Right lobe of liver (tissue), 6 donors: ENCODE data around the gene PWP1. TPM values are rescaled to one million over a fixed set of nuclear protein-coding genes. Genes with fewer than 3 reads are reported as not detected.

Source experiments
- ATAC-seq, 4 donors: fragments of 200-7000 bp; cut with Tn5 transposase; one replicate each; pipeline ENCODE4 v1.9.1; 2020; ENCODE audit warnings: mild to moderate bottlenecking in 4 of 4, moderate library complexity in 4 of 4
- DNase-seq, 3 donors: peaks; one replicate each; pipeline ENCODE4 v3.0.0-alpha.2; 2020
- H3K27ac ChIP-seq, 3 donors: fragments of 200-600 bp; one replicate each; pipeline ENCODE4 v1.8.0; 2022
- H3K27me3 ChIP-seq, 2 donors: fragments of 200-600 bp; one replicate each; pipeline ENCODE4 v1.8.0; 2022
- H3K36me3 ChIP-seq, 4 donors: fragments of 200-600 bp; sonication (generic) in 1 of 4; one replicate each; pipeline versions ENCODE4 v1.5.1 to v1.8.0; 2017 to 2022; ENCODE audit warnings: control low read depth in 1 of 4
- H3K4me1 ChIP-seq, 4 donors: fragments of 200-600 bp; sonication (generic) in 1 of 4; one replicate each; pipeline versions ENCODE4 v1.5.1 to v1.8.0; 2017 to 2022; ENCODE audit warnings: control low read depth in 1 of 4
- H3K4me3 ChIP-seq, 3 donors: fragments of 200-600 bp; one replicate each; pipeline ENCODE4 v1.8.0; 2022
- H3K9me3 ChIP-seq, 4 donors: fragments of 200-600 bp; sonication (generic) in 1 of 4; one replicate each; pipeline versions ENCODE4 v1.5.1 to v1.8.0; 2017 to 2022; ENCODE audit warnings: control low read depth in 1 of 4
- POLR2A ChIP-seq: fragments of 450-650 bp; IDR thresholded peaks from one replicate; pipeline ENCODE4 v1.6.1; 2017; ENCODE audit warnings: antibody characterized with exemption, mild to moderate bottlenecking
- WGBS: methylation state at CpG from one replicate; pipeline ENCODE4 v1.1.6; 2018; ENCODE audit warnings: low coverage, low lambda C conversion rate; ENCODE audit not compliant: insufficient coverage; ENCODE audit errors: missing lambda C conversion rate; 5-methylcytosine and 5-hydroxymethylcytosine counted together
- intact Hi-C, 2 donors: fragments of 100-400 bp; cut with DNase I; formaldehyde crosslinking; loops; one replicate each; pipeline versions ENCODE4 v1.11.2 to v1.14.1; 2022
- total RNA-seq, 6 experiments: library from RNA; depleted of rRNA in 2 of 6; stranded (reverse); fragments of >200 nt in 2 of 6; fragmentation: NEBNext Ultra II Directional in 3 of 6; extraction: Animal tissue kit (Norgen Biotek cat#: 25700) in 3 of 6; gene quantifications; one replicate each; pipeline versions ENCODE4 v1.1.0 to v1.2.4, GENCODE V29; 2016 to 2023
- TF ChIP-seq, protein P1 (sequence below), 4 donors: fragments of 200-600 bp in 3 of 4; fragments of 450-650 bp in 1 of 4; IDR thresholded peaks; one replicate each; pipeline versions ENCODE4 v1.5.1 to v1.8.0; 2016 to 2022; ENCODE audit warnings: antibody characterized with exemption in 4 of 4, mild to moderate bottlenecking in 2 of 4
- donor health status: DM: no; HTN: yes; CAD: no.
- donor health status: DM: no; HTN: no; CAD: no.
- donor health status: DM: no; HTN: no; CAD: no.
- donor health status: DM: no; HTN: yes; CAD: no.
- donor health status: DM: no; HTN: yes; CAD: no.

Gene PWP1
- total RNA-seq, 6 experiments from 2014 or later: 10.1 to 47.3 (median 16.6) TPM

DNA sequence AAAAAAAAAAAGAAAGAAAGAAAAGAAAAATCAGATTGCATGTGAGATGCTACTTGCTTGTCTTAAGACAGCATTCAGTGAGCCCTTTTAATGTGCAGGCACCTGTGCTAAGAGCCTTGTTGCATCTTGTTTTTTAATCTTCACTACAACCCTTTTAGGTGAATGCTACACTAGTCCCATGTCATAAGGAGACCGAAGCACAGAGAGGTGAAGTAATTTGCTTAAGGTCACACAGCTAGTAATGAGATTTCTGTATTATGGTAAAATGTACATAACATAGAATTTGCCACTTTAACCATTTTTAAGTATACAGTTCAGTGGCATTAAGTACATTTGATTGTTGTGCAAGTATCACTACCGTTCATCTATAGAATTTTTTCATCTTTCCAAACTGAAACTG is 32.1 kb upstream of the PWP1 start:
- intact Hi-C loops: no loop called here
- WGBS: 76% methylated on average over 2 of the region's 2 CpGs
- TF ChIP-seq, protein P1, sequence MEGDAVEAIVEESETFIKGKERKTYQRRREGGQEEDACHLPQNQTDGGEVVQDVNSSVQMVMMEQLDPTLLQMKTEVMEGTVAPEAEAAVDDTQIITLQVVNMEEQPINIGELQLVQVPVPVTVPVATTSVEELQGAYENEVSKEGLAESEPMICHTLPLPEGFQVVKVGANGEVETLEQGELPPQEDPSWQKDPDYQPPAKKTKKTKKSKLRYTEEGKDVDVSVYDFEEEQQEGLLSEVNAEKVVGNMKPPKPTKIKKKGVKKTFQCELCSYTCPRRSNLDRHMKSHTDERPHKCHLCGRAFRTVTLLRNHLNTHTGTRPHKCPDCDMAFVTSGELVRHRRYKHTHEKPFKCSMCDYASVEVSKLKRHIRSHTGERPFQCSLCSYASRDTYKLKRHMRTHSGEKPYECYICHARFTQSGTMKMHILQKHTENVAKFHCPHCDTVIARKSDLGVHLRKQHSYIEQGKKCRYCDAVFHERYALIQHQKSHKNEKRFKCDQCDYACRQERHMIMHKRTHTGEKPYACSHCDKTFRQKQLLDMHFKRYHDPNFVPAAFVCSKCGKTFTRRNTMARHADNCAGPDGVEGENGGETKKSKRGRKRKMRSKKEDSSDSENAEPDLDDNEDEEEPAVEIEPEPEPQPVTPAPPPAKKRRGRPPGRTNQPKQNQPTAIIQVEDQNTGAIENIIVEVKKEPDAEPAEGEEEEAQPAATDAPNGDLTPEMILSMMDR (IDR thresholded peaks at IDR 0.05): no peak
- TF ChIP-seq POLR2A: no peak
- no peaks in the 10 kb centered on the region for H3K36me3 ChIP-seq
- H3K9me3 ChIP-seq: no peaks in the 10 kb centered on the region
- no peak overlapping the region for H3K4me3 ChIP-seq
- no peaks in the 10 kb centered on the region for H3K27me3 ChIP-seq
- H3K27ac ChIP-seq: no peak overlapping the region
- DNase-seq (no peak), ATAC-seq (no peak)
- peaks cover 0 to 24% (median 6%) of the 10 kb centered on the region in 4 donors for H3K4me1 ChIP-seq

DNA sequence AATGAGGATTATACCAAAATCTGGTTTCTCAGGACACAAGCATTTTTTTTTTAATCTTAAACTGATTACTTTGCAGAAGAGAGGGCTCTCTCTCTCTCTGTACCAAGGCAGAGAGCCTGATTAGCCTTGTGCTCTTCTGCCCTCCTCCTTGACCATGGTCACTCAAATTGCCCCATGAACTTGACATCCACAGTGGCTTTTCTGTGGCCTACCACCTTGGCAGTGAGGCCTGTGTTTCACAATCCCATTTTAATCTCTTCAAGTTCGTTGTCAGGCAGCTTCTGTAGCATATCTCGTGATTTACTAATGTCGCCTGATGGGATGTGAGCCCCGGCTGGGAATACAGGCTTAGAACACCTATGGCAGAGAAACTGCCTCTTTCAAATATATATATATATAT is 30.7 kb upstream of the PWP1 start:
- ATAC-seq (peak; percentile 61 to 77 (median 72)), DNase-seq (peak in 2 of 3 donors; percentile 64 to 83)
- WGBS: 22% methylated on average over 4 of the region's 4 CpGs
- no peaks in the 10 kb centered on the region for H3K36me3 ChIP-seq
- H3K4me3 ChIP-seq: peak overlapping the region in 1 of 3 donors; percentile 55
- peaks cover 0 to 33% (median 6%) of the 10 kb centered on the region in 4 donors for H3K4me1 ChIP-seq
- intact Hi-C loops: no loop called here
- peak overlapping the region in 2 of 3 donors; percentile 56 to 88 for H3K27ac ChIP-seq
- H3K9me3 ChIP-seq: no peaks in the 10 kb centered on the region
- TF ChIP-seq POLR2A: no peak
- TF ChIP-seq, protein P1 (IDR thresholded peaks at IDR 0.05): no peak
- H3K27me3 ChIP-seq: no peaks in the 10 kb centered on the region

DNA sequence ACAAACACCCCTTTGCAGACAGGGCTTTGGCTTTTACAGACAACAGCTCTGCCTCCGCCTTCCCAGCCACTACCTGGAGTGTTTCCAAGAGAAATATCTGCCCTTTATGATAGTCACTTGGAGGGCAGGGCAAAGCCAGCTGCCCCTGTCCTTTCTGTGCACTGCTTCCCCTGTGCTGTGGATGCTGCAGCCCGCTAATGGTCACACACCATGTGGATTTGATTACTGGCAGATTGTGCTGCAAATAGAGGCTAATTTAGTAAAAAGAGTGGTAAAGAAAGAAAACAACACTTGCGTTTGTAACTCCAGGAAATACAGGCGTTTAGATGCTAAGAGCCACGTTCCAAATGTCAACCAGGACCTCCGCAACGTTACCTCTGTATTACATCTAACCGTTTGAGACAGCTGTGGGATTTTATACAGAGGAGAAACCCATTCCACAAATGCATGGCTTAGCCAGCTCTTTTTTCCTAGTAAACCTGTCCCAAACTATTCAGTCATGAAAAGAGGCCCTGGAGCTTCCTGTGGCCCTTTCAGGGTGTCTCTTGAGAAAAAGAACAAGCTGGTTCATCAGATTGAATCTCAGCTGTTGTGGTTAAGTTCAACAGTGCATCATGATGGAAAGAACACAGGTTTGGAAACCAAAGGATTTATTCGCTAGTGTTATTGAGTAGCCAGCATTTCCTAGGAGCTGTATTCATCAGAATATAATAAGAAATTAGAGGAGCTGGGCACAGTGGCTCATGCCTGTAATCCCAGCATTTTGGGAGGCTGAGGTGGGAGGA is 30.1 kb upstream of the PWP1 start:
- no peak for DNase-seq
- TF ChIP-seq POLR2A: no peak
- TF ChIP-seq, protein P1 (IDR thresholded peaks at IDR 0.05): no peak
- no peaks in the 10 kb centered on the region for H3K36me3 ChIP-seq
- peak overlapping the region in 2 of 3 donors; percentile 56 to 88 for H3K27ac ChIP-seq
- peak overlapping the region in 1 of 3 donors; percentile 55 for H3K4me3 ChIP-seq
- ATAC-seq: peak; percentile 2 to 47 (median 18)
- intact Hi-C loops: no loop called here
- H3K4me1 ChIP-seq: peaks cover 0 to 33% (median 6%) of the 10 kb centered on the region in 4 donors
- WGBS: 47% methylated on average over 9 of the region's 9 CpGs
- no peaks in the 10 kb centered on the region for H3K27me3 ChIP-seq
- H3K9me3 ChIP-seq: no peaks in the 10 kb centered on the region

DNA sequence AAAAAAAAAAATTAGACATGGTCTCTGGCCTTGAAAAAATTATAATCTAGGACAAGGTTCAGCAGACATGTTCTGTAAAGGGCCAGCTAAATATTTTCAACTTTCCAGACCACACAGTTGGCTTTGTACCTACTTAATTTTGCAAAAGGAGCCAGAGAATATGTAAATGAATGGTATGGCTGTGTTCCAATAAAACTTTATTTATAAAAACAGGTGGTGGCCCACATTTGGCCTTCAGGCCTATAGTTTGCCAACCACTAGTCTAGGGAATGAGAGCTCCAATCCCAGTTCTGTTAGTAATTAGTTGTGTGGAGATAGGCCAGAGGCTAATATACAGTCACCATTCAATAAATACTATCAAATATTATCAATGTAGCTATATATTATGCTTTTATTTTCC is 29.3 kb upstream of the PWP1 start:
- intact Hi-C loops: no loop called here
- H3K4me3 ChIP-seq: peak overlapping the region in 1 of 3 donors; percentile 55
- DNase-seq (no peak), ATAC-seq (no peak)
- H3K4me1 ChIP-seq: peaks cover 0 to 33% (median 6%) of the 10 kb centered on the region in 4 donors
- no peaks in the 10 kb centered on the region for H3K36me3 ChIP-seq
- H3K9me3 ChIP-seq: no peaks in the 10 kb centered on the region
- peak overlapping the region in 2 of 3 donors; percentile 75 to 88 for H3K27ac ChIP-seq
- TF ChIP-seq, protein P1 (IDR thresholded peaks at IDR 0.05): no peak
- TF ChIP-seq POLR2A: no peak
- H3K27me3 ChIP-seq: no peaks in the 10 kb centered on the region
